GM18505 (cell line): ENCODE data around the gene PIPOX.

Experiments used
- ATAC-seq: cut with Tn5 transposase; IDR thresholded peaks from one replicate; pipeline ENCODE4 v1.9.1; 2021; ENCODE audit not compliant: unreplicated experiment
- POLR2A ChIP-seq: IDR thresholded peaks from 4 replicates; pipeline ENCODE4 v1.6.1; 2011; ENCODE audit warnings: borderline replicate concordance; ENCODE audit not compliant: insufficient read depth, insufficient read length; ENCODE audit errors: extremely low read depth

The PIPOX gene

DNA sequence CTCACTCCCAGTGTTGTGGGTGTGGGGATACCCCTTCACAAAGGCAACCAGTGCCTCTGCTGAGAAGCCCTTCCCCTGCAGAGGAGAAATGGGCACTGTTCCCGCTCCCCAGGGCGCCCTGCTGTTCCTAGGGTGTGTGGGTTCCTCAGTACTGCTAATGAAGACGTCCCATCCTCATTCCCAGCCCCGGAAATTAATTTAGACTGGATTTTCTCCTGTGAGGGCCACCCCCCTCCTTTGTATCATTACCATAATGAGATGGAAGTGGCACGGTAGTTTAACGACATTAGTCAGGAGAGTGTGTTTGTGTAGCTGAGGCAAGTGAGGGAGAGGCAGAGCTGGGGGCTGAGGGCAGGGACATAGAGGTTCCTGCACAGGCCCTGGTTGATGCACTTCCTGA, 53.2 kb downstream of the PIPOX start:
- TF ChIP-seq POLR2A = no peak
- no peak for ATAC-seq

DNA sequence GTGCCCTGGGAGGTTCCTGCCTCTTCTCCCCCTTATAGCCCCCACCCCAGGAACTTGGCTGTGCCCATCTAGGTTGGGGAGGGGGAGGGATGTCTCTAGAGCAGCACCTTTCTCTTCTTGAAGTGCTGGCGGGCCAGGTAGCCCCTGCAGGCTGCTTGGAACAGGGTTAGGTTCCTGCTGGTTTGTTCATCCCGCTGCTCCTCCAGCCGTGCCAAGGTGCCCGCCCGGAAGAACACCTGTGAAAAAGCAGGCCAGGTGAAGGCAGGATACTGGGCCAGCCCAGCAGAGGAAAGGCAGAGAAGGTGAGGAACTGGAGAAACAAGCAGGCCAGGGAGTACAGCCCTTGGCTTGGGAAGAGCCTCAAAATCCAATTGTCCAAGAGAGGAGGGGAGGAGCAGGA, 56.6 kb downstream of the PIPOX start:
- TF ChIP-seq POLR2A = no peak
- no peak for ATAC-seq

DNA sequence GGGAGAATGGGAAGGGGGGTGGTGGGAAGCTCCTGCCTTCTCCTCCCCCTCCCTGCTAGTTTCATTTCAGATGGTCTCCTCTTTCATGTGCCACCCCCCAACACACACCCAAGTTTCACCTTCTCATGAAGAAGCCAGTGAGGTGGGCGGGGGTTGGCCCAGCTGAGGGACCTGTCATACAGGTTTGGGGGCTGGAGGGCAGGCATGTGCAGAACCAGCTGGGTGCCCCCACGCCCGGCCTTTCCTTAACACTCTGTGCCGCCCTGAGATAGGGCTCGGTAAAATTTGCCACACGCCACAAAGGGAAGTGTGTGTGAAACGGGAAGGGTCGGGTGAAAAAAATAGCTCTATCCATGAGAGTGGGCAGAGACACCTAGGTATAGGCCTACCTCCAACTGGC, 57.4 kb downstream of the PIPOX start:
- no peak for TF ChIP-seq POLR2A
- no peak for ATAC-seq

DNA sequence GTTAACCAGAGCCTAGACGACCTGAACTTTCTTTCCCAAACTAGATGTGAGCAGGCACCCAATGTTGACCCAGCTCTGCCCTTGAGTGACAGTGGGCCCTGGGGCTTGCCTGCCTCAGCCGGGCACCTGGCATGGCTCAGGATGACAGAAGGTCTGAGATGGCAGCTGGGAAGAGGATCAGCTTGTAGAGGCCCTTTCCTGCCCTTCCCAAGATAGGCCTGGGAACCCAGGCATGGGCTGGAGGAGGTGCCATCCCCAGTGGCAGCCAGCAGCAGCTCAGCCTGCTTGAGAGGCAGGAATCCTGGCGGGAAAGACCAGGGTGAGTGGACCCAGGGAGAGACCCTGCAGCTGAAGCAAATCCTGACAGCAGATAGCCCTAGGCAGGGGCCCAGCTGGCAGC, 59.1 kb downstream of the PIPOX start:
- no peak for TF ChIP-seq POLR2A
- ATAC-seq = no peak

DNA sequence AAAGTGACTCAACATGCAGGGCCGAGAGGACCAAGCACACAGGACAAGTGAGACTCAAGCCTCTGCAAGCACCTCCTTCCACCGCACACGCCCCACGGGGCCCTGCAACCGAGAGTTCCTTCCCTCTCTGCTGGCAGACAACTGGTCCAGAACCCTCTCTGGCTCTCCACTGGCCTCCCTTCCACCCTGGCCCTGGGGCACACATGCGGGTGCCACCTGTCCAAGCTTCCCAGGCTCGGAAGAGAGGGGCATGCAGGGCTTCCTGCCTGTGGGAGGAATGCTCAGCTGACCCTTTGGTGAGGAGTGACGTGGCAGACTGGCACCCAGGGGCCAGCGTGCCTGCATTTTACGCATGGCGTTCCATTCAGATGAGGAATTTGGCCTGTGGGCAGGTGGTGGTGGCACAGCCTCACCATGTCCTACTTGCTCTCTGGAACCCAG, 59.8 kb downstream of the PIPOX start:
- TF ChIP-seq POLR2A = no peak
- no peak for ATAC-seq

DNA sequence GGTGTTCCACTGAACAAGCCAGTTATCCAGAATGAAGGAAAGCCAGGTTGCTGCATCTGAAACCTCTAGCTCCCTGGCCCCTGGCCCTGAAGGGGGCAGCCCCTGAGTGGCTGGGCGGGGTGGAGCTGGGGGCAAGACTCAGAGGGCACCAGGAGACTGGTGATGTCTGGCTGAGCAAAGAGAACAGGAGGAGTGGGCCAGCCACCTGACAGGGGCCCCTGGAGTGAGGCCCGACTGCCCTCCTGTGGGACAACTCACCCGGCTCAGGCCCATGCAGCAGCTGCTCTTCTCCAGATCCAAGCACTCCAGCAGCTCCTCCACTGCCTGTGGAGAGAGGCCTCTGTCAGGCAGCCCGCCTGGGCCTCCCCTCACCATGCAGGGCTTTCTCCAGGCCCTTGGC, 60.4 kb downstream of the PIPOX start:
- TF ChIP-seq POLR2A = no peak

More for the DNA sequence above, 60.4 kb downstream of the PIPOX start:
- no peak for ATAC-seq
